Left ventricle myocardium inferior (tissue), 1 donor: ENCODE measurements around the gene SCARF2. TPM values are rescaled to one million over a fixed set of nuclear protein-coding genes. Genes with fewer than 3 reads are reported as not detected.

Experiments used
- DNase-seq: peaks from one replicate; pipeline ENCODE4 v3.0.0-alpha.2; 2020
- H3K27ac ChIP-seq: fragments of 200-600 bp; replicated peaks from 2 replicates; pipeline ENCODE4 v1.8.0; 2021
- H3K27me3 ChIP-seq: fragments of 200-600 bp; 2 replicates; pipeline ENCODE4 v1.8.0; 2021; ENCODE audit warnings: low read depth
- H3K36me3 ChIP-seq: fragments of 200-600 bp; 2 replicates; pipeline ENCODE4 v1.8.0; 2021
- H3K4me1 ChIP-seq: fragments of 200-600 bp; 2 replicates; pipeline ENCODE4 v1.8.0; 2021
- H3K4me3 ChIP-seq: fragments of 200-600 bp; 2 replicates; pipeline ENCODE4 v1.8.0; 2021; ENCODE audit warnings: mild to moderate bottlenecking, moderate library complexity
- H3K9me3 ChIP-seq: fragments of 200-600 bp; replicated peaks from 2 replicates; pipeline ENCODE4 v1.8.0; 2021
- intact Hi-C: fragments of 100-400 bp; cut with micrococcal nuclease; formaldehyde crosslinking; loops from one replicate; pipeline ENCODE4 v1.11.0; 2022
- total RNA-seq: library from RNA; stranded (reverse); fragmentation: NEBNext Ultra II Directional; extraction: Animal tissue kit (Norgen Biotek cat#: 25700); gene quantifications from one replicate; pipeline ENCODE4 v1.2.1, GENCODE V29; 2021
- TF ChIP-seq, protein P1 (sequence below): fragments of 200-600 bp; IDR thresholded peaks from 2 replicates; pipeline ENCODE4 v1.8.0; 2021; ENCODE audit warnings: antibody characterized with exemption, mild to moderate bottlenecking, borderline replicate concordance
- donor health status: DM: no; HTN: yes; CAD: no; lungs with severe emphysema.

SCARF2 gene
- total RNA-seq, 1 donor from 2014 or later = 3.1 TPM

DNA sequence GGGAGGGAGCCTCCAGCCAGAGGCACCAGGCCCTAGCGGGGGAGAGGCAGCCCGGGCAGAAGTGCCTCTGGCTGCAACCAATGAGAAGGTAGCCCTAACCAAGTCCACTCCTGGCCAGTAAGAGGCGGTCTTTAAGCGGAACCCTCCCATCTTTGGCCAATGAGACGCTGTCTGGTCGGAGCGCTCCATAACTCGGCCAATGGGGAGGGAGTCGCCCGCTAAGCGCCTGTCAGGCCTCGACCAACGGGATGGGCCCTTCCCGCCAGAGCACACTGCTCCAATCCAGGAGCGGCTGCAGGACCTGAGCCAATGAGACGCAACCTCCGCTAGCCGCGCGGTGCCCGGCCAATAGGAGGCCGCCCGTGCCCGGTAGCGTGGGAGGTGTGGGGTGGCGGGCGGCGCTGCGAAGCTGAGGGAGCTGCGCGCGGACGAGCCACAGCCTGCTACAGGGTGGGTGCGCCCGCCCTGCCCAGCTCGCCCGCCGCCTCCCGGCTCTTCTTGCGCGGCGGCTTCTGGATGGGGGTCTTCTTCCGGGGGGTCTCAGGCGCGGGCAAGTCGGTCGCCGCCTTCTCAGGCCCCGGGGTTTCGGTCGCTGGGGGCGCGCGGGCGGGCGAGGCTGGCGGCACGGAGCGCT lies 12.6 kb downstream of the SCARF2 start:
- H3K4me1 ChIP-seq = peaks cover 45% of the 10 kb centered on the region
- intact Hi-C loops = no loop called here
- DNase-seq = peak; percentile 49
- H3K36me3 ChIP-seq = peaks cover 14% of the 10 kb centered on the region
- H3K27me3 ChIP-seq = peaks cover 2% of the 10 kb centered on the region
- TF ChIP-seq, protein P1, sequence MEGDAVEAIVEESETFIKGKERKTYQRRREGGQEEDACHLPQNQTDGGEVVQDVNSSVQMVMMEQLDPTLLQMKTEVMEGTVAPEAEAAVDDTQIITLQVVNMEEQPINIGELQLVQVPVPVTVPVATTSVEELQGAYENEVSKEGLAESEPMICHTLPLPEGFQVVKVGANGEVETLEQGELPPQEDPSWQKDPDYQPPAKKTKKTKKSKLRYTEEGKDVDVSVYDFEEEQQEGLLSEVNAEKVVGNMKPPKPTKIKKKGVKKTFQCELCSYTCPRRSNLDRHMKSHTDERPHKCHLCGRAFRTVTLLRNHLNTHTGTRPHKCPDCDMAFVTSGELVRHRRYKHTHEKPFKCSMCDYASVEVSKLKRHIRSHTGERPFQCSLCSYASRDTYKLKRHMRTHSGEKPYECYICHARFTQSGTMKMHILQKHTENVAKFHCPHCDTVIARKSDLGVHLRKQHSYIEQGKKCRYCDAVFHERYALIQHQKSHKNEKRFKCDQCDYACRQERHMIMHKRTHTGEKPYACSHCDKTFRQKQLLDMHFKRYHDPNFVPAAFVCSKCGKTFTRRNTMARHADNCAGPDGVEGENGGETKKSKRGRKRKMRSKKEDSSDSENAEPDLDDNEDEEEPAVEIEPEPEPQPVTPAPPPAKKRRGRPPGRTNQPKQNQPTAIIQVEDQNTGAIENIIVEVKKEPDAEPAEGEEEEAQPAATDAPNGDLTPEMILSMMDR = no peak
- no peaks in the 10 kb centered on the region for H3K9me3 ChIP-seq
- peak overlapping the region; percentile 53 for H3K4me3 ChIP-seq
- H3K27ac ChIP-seq = peak overlapping the region; percentile 69

DNA sequence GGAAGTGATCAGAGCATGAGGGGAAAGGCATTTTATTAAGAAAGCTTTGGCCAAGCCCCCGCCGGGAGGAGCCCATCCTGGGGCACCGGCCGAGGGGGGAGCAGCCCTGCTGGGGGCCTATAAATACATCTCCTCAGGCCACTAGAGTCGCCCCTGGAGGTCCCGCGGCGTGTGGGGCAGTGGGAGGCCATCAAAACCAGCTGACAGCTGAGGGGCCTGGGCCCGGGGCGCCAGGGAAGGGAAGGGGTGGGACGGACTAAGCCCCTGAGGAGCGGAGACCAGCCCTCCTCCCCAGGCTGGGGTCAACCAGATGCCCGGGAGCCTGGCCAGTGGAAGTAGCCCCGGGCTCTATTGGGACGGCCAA lies 13.1 kb downstream of the SCARF2 start:
- H3K36me3 ChIP-seq = peaks cover 13% of the 10 kb centered on the region
- H3K4me1 ChIP-seq = peaks cover 41% of the 10 kb centered on the region
- DNase-seq = no peak
- H3K27ac ChIP-seq = peak overlapping the region; percentile 69
- TF ChIP-seq, protein P1 = no peak
- no peaks in the 10 kb centered on the region for H3K9me3 ChIP-seq
- peak overlapping the region; percentile 38 for H3K4me3 ChIP-seq
- intact Hi-C loops = no loop called here
- no peaks in the 10 kb centered on the region for H3K27me3 ChIP-seq

DNA sequence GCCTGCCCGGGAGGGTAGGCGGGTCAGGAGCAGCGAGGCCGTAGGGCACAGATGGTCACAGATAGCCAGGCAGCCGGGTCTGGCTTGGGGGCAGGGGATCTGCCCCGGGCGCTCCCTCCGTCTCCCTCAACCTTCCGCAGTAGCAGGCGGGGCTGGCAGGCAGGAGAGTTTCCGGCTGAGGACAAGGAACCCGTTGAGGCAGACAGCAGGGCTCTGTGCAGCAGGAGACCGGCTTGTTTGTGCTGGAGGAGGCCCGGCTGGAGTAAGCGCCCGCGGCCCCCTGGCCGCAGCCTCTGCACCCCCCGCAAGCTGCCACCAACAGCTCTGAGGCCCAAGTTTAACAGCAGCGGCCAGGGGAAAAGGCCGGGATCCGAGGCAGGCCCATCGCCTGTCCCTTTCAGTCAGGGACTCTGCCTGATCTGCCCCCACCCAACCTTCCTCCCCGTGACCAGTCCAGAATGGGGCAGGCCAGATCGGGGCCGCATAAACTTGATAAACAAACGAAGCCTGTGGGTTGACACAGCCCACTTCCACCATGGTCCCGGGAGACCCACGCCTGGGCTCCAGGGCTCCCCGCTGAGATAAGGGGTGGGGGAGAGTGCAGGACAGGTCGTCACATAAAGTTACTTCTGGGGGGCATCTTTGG lies 13.6 kb downstream of the SCARF2 start:
- no peak for DNase-seq
- Histone ChIP-seq H3K27ac (peak overlapping the region; percentile 69), H3K4me3 (peak overlapping the region; percentile 38), H3K4me1 (peaks cover 37% of the 10 kb centered on the region), H3K36me3 (peaks cover 7% of the 10 kb centered on the region), H3K27me3 (no peaks in the 10 kb centered on the region), H3K9me3 (no peaks in the 10 kb centered on the region)
- intact Hi-C loops = no loop called here
- TF ChIP-seq, protein P1 = no peak

DNA sequence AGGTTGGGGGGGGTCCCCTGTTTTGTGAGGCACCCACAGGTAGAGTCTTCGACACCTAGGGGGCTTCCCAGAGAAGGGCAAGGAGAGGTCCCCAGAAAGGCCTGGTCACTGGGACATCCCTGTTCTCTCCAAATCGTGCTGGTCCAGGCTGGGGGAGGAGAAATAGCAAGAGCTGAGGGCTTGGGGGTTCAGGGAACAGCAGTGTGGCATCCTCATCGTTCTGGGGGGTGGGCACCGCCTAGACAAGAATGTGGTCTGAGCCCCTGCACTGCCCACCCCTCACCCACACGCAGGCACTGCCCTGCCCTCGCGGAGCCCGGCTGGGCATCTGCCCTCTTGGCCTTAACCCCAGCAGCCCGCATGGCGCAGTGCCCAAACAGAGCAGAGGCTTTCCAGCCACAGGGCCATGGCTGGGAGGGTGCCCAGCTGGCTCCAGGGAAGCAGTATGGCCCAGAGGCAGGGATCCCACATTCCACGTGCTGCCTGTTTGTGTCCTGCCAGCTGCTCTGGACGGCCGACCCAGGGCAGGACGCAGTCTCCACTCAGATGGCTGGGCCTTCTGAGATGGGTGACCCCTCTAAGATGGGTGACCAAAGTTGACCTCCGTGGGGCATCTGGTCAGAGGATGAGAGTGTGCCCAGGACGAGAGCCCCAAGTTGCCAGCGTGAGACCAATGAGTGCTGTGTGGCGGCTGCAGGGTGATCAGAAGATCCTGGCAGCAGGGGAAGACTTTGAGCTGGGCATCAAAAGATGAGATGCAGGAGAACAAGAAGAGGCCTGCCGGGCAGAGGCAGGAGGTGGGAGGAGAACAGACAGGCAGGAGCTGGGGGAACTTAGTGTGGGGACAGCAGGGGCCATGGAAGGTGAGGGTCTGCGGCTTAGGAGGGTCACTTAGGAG lies 14.4 kb downstream of the SCARF2 start:
- H3K9me3 ChIP-seq = no peaks in the 10 kb centered on the region
- peak; percentile 80 for DNase-seq
- no peaks in the 10 kb centered on the region for H3K36me3 ChIP-seq
- H3K4me3 ChIP-seq = no peak overlapping the region
- TF ChIP-seq, protein P1 = no peak
- H3K27ac ChIP-seq = peak overlapping the region; percentile 69
- no peaks in the 10 kb centered on the region for H3K27me3 ChIP-seq
- intact Hi-C loops = no loop called here
- peaks cover 41% of the 10 kb centered on the region for H3K4me1 ChIP-seq

DNA sequence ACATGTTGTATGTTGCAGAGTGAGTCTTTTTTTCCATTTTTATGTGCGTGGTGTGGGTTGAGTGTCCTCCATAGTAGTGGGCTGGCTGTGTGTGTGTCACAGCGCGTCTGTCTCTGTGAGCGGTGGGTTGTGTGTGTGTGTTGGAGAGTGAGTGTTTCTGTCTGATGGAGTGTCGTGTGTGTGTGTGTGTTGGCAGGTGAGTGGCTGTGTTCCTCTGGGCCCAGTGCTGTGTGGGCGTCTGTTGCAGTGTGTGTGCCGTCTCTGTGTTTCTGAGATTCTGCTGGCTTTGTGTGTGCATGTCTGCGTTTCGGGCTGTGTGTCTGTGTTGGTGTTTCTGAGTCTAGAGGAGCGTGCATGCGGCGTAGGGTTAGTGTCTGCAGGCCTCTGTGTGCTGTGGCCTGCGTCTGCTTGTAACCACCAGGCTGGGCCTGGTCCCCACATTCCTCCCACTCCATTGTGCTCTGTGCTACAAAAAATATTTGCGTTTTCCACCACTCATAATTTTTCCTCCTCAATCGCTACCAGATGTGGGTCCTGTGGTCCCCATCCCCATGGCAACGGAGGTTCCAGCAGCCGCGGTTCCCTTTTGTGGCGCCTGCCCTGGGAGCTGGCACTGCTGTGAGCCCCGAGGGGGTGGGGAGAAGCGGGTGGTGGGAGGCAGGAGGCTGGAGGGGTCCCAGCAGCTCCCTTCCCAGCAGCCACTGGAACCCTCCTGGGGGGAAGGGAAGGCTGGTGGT lies 15.2 kb downstream of the SCARF2 start:
- no peak for DNase-seq
- Histone ChIP-seq H3K36me3 (no peaks in the 10 kb centered on the region), H3K9me3 (no peaks in the 10 kb centered on the region), H3K4me3 (no peak overlapping the region), H3K4me1 (peaks cover 41% of the 10 kb centered on the region), H3K27me3 (no peaks in the 10 kb centered on the region), H3K27ac (no peak overlapping the region)
- intact Hi-C loops = no loop called here
- TF ChIP-seq, protein P1 = no peak
